GM23338 (cell line): ENCODE data around the gene POLR3F. TPM values are rescaled to one million over a fixed set of nuclear protein-coding genes. Genes with fewer than 3 reads are reported as not detected.

Experiments
- ATAC-seq: fragments of 200-7000 bp; cut with Tn5 transposase; 3 replicates; pipeline ENCODE4 v1.9.1; 2020
- DNase-seq: peaks from one replicate; pipeline ENCODE4 v3.0.0-alpha.2; 2015; ENCODE audit warnings: low spot score
- H2AFZ ChIP-seq: fragments of 200-600 bp; sonication (generic); 2 replicates; pipeline ENCODE4 v1.8.0; 2016; ENCODE audit warnings: antibody characterized with exemption, mild to moderate bottlenecking, moderate library complexity
- H3F3A ChIP-seq: fragments of 200-600 bp; sonication (generic); replicated peaks from 2 replicates; pipeline ENCODE4 v1.8.0; 2017; ENCODE audit warnings: antibody characterized with exemption, mixed run types, low read depth
- H3K27ac ChIP-seq: fragments of 200-600 bp; sonication (generic); 2 replicates; pipeline ENCODE4 v1.6.1; 2016; ENCODE audit warnings: low read depth
- H3K27me3 ChIP-seq: fragments of 200-600 bp; sonication (generic); 2 replicates; pipeline ENCODE4 v1.8.0; 2016; ENCODE audit warnings: mild to moderate bottlenecking, mixed run types, moderate library complexity; ENCODE audit not compliant: insufficient read depth
- H3K36me3 ChIP-seq: fragments of 200-600 bp; sonication (generic); 2 replicates; pipeline ENCODE4 v1.8.0; 2016; ENCODE audit warnings: mild to moderate bottlenecking; ENCODE audit not compliant: insufficient read depth
- H3K4me1 ChIP-seq: fragments of 200-600 bp; sonication (generic); 2 replicates; pipeline ENCODE4 v1.8.0; 2016; ENCODE audit warnings: mild to moderate bottlenecking, moderate library complexity; ENCODE audit not compliant: insufficient read depth
- H3K4me2 ChIP-seq: fragments of 200-600 bp; sonication (generic); 2 replicates; pipeline ENCODE4 v1.7.1; 2017; ENCODE audit warnings: mixed run types
- H3K4me3 ChIP-seq: fragments of 200-600 bp; sonication (generic); 2 replicates; pipeline ENCODE4 v1.6.1; 2016; ENCODE audit warnings: mixed run types
- H3K79me2 ChIP-seq: fragments of 200-600 bp; sonication (generic); replicated peaks from 2 replicates; pipeline ENCODE4 v1.8.0; 2017; ENCODE audit warnings: mild to moderate bottlenecking; ENCODE audit not compliant: insufficient read depth
- H3K9me2 ChIP-seq: fragments of 200-600 bp; sonication (generic); 2 replicates; pipeline ENCODE4 v1.8.0; 2017; ENCODE audit not compliant: insufficient read depth
- H4K20me1 ChIP-seq: fragments of 200-600 bp; sonication (generic); replicated peaks from 2 replicates; pipeline ENCODE4 v1.8.0; 2017; ENCODE audit warnings: mild to moderate bottlenecking; ENCODE audit not compliant: insufficient read depth
- H3K27ac Mint-ChIP-seq: 2 replicates; pipeline ENCODE4 v1.8.0; 2020; ENCODE audit warnings: inconsistent platforms, mild to moderate bottlenecking, moderate library complexity, mixed read lengths
- H3K27me3 Mint-ChIP-seq: 3 replicates; pipeline ENCODE4 v1.8.0; 2022; ENCODE audit warnings: low read depth, mild to moderate bottlenecking, moderate library complexity, mixed read lengths, inconsistent platforms; ENCODE audit not compliant: insufficient read depth, poor library complexity
- H3K36me3 Mint-ChIP-seq: 3 replicates; pipeline ENCODE4 v1.8.0; 2021; ENCODE audit warnings: low read depth, mild to moderate bottlenecking, inconsistent platforms, moderate library complexity, mixed read lengths
- H3K4me1 Mint-ChIP-seq: 3 replicates; pipeline ENCODE4 v1.8.0; 2020; ENCODE audit warnings: mild to moderate bottlenecking, inconsistent platforms, mixed read lengths
- H3K4me3 Mint-ChIP-seq: 3 replicates; pipeline ENCODE4 v1.8.0; 2021; ENCODE audit warnings: moderate library complexity, mild to moderate bottlenecking, inconsistent platforms, mixed read lengths
- H3K9me3 Mint-ChIP-seq: 3 replicates; pipeline ENCODE4 v1.8.0; 2020; ENCODE audit warnings: moderate library complexity, mild to moderate bottlenecking, inconsistent platforms, mixed read lengths
- CREB1 ChIP-seq: fragments of 250-450 bp; sonication (Bioruptor Pico); IDR thresholded peaks from 2 replicates; pipeline ENCODE4 v1.5.0; 2020; ENCODE audit warnings: low read depth, mild to moderate bottlenecking, moderate library complexity
- CTCF ChIP-seq, 2 experiments: fragments of 200-600 bp in 1 of 2; sonication (generic) in 1 of 2; conservative IDR thresholded peaks; 2 replicates each; pipeline versions ENCODE4 v1.5.1 to v1.6.1; 2016 to 2017; ENCODE audit warnings: antibody characterized with exemption in 2 of 2, low read depth in 2 of 2, mild to moderate bottlenecking in 2 of 2, moderate library complexity in 1 of 2
- ETS1 ChIP-seq: IDR thresholded peaks from 2 replicates; pipeline ENCODE4 v1.6.1; 2016; ENCODE audit warnings: antibody characterized with exemption
- EZH2 ChIP-seq: fragments of 200-600 bp; sonication (generic); IDR thresholded peaks from one replicate; pipeline ENCODE4 v1.8.0; 2017; ENCODE audit warnings: antibody characterized with exemption, mild to moderate bottlenecking, low read depth; ENCODE audit not compliant: unreplicated experiment
- EZH2phosphoT487 ChIP-seq: fragments of 200-600 bp; sonication (generic); IDR thresholded peaks from one replicate; pipeline ENCODE4 v1.8.1; 2018; ENCODE audit warnings: antibody characterized with exemption; ENCODE audit not compliant: unreplicated experiment
- JUNB ChIP-seq: IDR thresholded peaks from one replicate; pipeline ENCODE4 v1.6.1; 2016; ENCODE audit warnings: antibody characterized with exemption; ENCODE audit not compliant: unreplicated experiment
- NANOG ChIP-seq: IDR thresholded peaks from 2 replicates; pipeline ENCODE4 v1.6.1; 2016; ENCODE audit warnings: antibody characterized with exemption, borderline replicate concordance
- POLR2AphosphoS5 ChIP-seq: IDR thresholded peaks from 2 replicates; pipeline ENCODE4 v1.6.1; 2016; ENCODE audit warnings: antibody characterized with exemption, low read depth
- REST ChIP-seq: IDR thresholded peaks from one replicate; pipeline ENCODE4 v1.6.1; 2018; ENCODE audit warnings: antibody characterized with exemption; ENCODE audit not compliant: unreplicated experiment
- STAT1 ChIP-seq: IDR thresholded peaks from one replicate; pipeline ENCODE4 v1.6.1; 2016; ENCODE audit warnings: antibody characterized with exemption; ENCODE audit not compliant: unreplicated experiment
- ZNF114 ChIP-seq: fragments of 250-450 bp; sonication (Bioruptor Pico); IDR thresholded peaks from 2 replicates; pipeline ENCODE4 v1.5.0; 2020; ENCODE audit warnings: mild to moderate bottlenecking, moderate library complexity
- ZNF331 ChIP-seq: fragments of 250-450 bp; sonication (Bioruptor Pico); IDR thresholded peaks from 2 replicates; pipeline ENCODE4 v1.5.0; 2020; ENCODE audit warnings: low read depth, mild to moderate bottlenecking, moderate library complexity
- ZNF462 ChIP-seq: fragments of 250-450 bp; sonication (Bioruptor Pico); IDR thresholded peaks from 2 replicates; pipeline ENCODE4 v1.5.0; 2020; ENCODE audit warnings: mild to moderate bottlenecking, moderate library complexity
- polyA plus RNA-seq: library from polyadenylated mRNA; unstranded; fragments of >200 nt; fragmentation: Nextera tagmentation; extraction: Ambion mirVana; gene quantifications from 2 replicates; pipeline ENCODE4 v1.2.1, GENCODE V29; 2016
- total RNA-seq: library from RNA; depleted of rRNA; stranded (reverse); fragments of >200 nt; shearing (Covaris generic); gene quantifications from 2 replicates; pipeline ENCODE4 v1.2.3, GENCODE V29; 2014

The POLR3F gene
- total and polyA plus RNA-seq, 2 experiments from 2014 or later = 11.0 to 30.6 TPM

- no peak for DNase-seq
- Mint-ChIP-seq H3K9me3 (no peaks in the 10 kb centered on the region), H3K36me3 (peaks cover 87% of the 10 kb centered on the region), H3K4me3 (no peak overlapping the region), H3K27me3 (no peaks in the 10 kb centered on the region), H3K27ac (no peak overlapping the region), H3K4me1 (no peaks in the 10 kb centered on the region)
- no peaks in the 10 kb centered on the region for H3F3A ChIP-seq
- H2AFZ ChIP-seq = no peak overlapping the region
- peaks cover 4% of the 10 kb centered on the region for H4K20me1 ChIP-seq
- no peaks in the 10 kb centered on the region for H3K4me1 ChIP-seq
- H3K4me3 ChIP-seq = no peak overlapping the region
- peaks cover 49% of the 10 kb centered on the region for H3K36me3 ChIP-seq
- no peak overlapping the region for H3K4me2 ChIP-seq
- TF ChIP-seq ZNF331 (no peak), EZH2 (no peak), EZH2phosphoT487 (no peak), REST (no peak), JUNB (no peak), ETS1 (no peak), STAT1 (no peak), NANOG (no peak), ZNF114 (CRISPR knock-in tag) (no peak), CTCF (conservative IDR thresholded peaks at IDR 0.05; ENCODE audit: low read depth in 2 of 2) (no peak), CREB1 (no peak), POLR2AphosphoS5 (no peak), ZNF462 (no peak)
- no peaks in the 10 kb centered on the region for H3K79me2 ChIP-seq
- no peak overlapping the region for H3K27ac ChIP-seq
- H3K27me3 ChIP-seq = no peaks in the 10 kb centered on the region
- no peak for ATAC-seq
- H3K9me2 ChIP-seq = no peaks in the 10 kb centered on the region
These were observed 66.3 kb downstream of the POLR3F start for GRCh38 chr20:18533491-18533890.
